Muscle of back (tissue), 11 donors: ENCODE results near the gene DCAF7. TPM values are rescaled to one million over a fixed set of nuclear protein-coding genes. Genes with fewer than 3 reads are reported as not detected.

Source experiments
- DNase-seq, 3 donors: peaks; one replicate each; pipeline versions ENCODE4 v3.0.0 to v3.0.0-alpha.2; 2013
- polyA plus RNA-seq, 10 donors: library from polyadenylated mRNA; unstranded; fragments of 120-200 nt; gene quantifications; one replicate each; pipeline ENCODE4 v1.2.1, GENCODE V29; 2013; ENCODE audit not compliant: insufficient read length in 10 of 10

Gene DCAF7
- polyA plus RNA-seq, 10 donors, result 36.4 to 50.4 (median 41.8) TPM

- no peak for DNase-seq
Measured at GRCh38 chr17:63542942-63543821, 7.1 kb upstream of the DCAF7 start.

GRCh38 chr17:63543822-63544420, 6.4 kb upstream of the DCAF7 start:
- DNase-seq, result no peak

- no peak for DNase-seq
Measured at GRCh38 chr17:63544467-63545301, 5.6 kb upstream of the DCAF7 start.

GRCh38 chr17:63546308-63547082, 3.8 kb upstream of the DCAF7 start:
- DNase-seq, result no peak

GRCh38 chr17:63547083-63547523, 3.2 kb upstream of the DCAF7 start:
- no peak for DNase-seq

- DNase-seq, result no peak
Measured at GRCh38 chr17:63549289-63549945, 860 bp upstream of the DCAF7 start.

GRCh38 chr17:63550817-63551639, 751 bp downstream of the DCAF7 start:
- peak; percentile 34 to 73 (median 40) for DNase-seq

GRCh38 chr17:63552211-63552610, 1.9 kb downstream of the DCAF7 start:
- no peak for DNase-seq

- DNase-seq, result no peak
Measured at GRCh38 chr17:63555500-63556156, 5.4 kb downstream of the DCAF7 start.

GRCh38 chr17:63557416-63557815, 7.1 kb downstream of the DCAF7 start:
- no peak for DNase-seq

- DNase-seq, result no peak
Measured at GRCh38 chr17:63558441-63558840, 8.2 kb downstream of the DCAF7 start.

GRCh38 chr17:63561819-63562218, 11.5 kb downstream of the DCAF7 start:
- DNase-seq, result no peak

GRCh38 chr17:63563339-63563738, 13.1 kb downstream of the DCAF7 start:
- no peak for DNase-seq

- no peak for DNase-seq
Measured at GRCh38 chr17:63564562-63564961, 14.3 kb downstream of the DCAF7 start.

- DNase-seq, result no peak
Measured at GRCh38 chr17:63567229-63567628, 17.0 kb downstream of the DCAF7 start.

- DNase-seq, result no peak
Measured at GRCh38 chr17:63568563-63568962, 18.3 kb downstream of the DCAF7 start.

- peak in 1 of 3 donors; percentile 12 for DNase-seq
Measured at GRCh38 chr17:63571632-63572310, 21.5 kb downstream of the DCAF7 start.

GRCh38 chr17:63573634-63574033, 23.4 kb downstream of the DCAF7 start:
- no peak for DNase-seq
